RWPE2 (cell line): ENCODE results near the gene TIMM50.

ENCODE experiments used
- ATAC-seq: fragments of 200-7000 bp; cut with Tn5 transposase; 3 replicates; pipeline ENCODE4 v1.9.1; 2021; ENCODE audit warnings: low read depth
- DNase-seq: peaks from one replicate; pipeline ENCODE4 v3.0.0-alpha.2; 2020; ENCODE audit warnings: low spot score
- H3K27ac ChIP-seq: fragments of 450-650 bp; 2 replicates; pipeline ENCODE4 v1.5.1; 2017; ENCODE audit warnings: mild to moderate bottlenecking; ENCODE audit not compliant: poor library complexity, severe bottlenecking
- H3K27me3 ChIP-seq: fragments of 250-450 bp; sonication (Bioruptor Pico); 2 replicates; pipeline ENCODE4 v1.5.1; 2021; ENCODE audit warnings: mild to moderate bottlenecking, moderate library complexity; ENCODE audit not compliant: insufficient read depth, poor library complexity, severe bottlenecking
- H3K36me3 ChIP-seq: fragments of 250-450 bp; sonication (Bioruptor Pico); 2 replicates; pipeline ENCODE4 v1.5.1; 2020; ENCODE audit warnings: low read depth, mild to moderate bottlenecking, moderate library complexity
- H3K4me1 ChIP-seq: fragments of 250-450 bp; sonication (Bioruptor Pico); 2 replicates; pipeline ENCODE4 v1.5.1; 2021; ENCODE audit warnings: mild to moderate bottlenecking, moderate library complexity; ENCODE audit not compliant: insufficient read depth, poor library complexity, severe bottlenecking
- H3K4me3 ChIP-seq: fragments of 250-450 bp; sonication (Bioruptor Pico); 2 replicates; pipeline ENCODE4 v1.5.1; 2021; ENCODE audit warnings: mild to moderate bottlenecking, moderate library complexity; ENCODE audit not compliant: severe bottlenecking
- H3K9me3 ChIP-seq: fragments of 250-450 bp; sonication (Bioruptor Pico); 2 replicates; pipeline ENCODE4 v1.5.1; 2021; ENCODE audit warnings: mild to moderate bottlenecking, moderate library complexity; ENCODE audit not compliant: severe bottlenecking
- CTCF ChIP-seq: fragments of 450-650 bp; IDR thresholded peaks from one replicate; pipeline ENCODE4 v1.5.1; 2017; ENCODE audit warnings: mild to moderate bottlenecking, moderate library complexity; ENCODE audit not compliant: poor library complexity, severe bottlenecking

Gene TIMM50

GRCh38 chr19:39520541-39521484 is 40.2 kb downstream of the TIMM50 start:
- H3K27me3 ChIP-seq, result peaks cover 7% of the 10 kb centered on the region
- H3K9me3 ChIP-seq, result no peaks in the 10 kb centered on the region
- H3K4me1 ChIP-seq, result no peaks in the 10 kb centered on the region
- ATAC-seq, result no peak
- no peak for TF ChIP-seq CTCF
- no peak overlapping the region for H3K27ac ChIP-seq
- no peak for DNase-seq
- H3K4me3 ChIP-seq, result no peak overlapping the region
- H3K36me3 ChIP-seq, result no peaks in the 10 kb centered on the region

- Histone ChIP-seq H3K4me1 (no peaks in the 10 kb centered on the region), H3K4me3 (no peak overlapping the region), H3K9me3 (no peaks in the 10 kb centered on the region), H3K36me3 (no peaks in the 10 kb centered on the region), H3K27ac (no peak overlapping the region), H3K27me3 (no peaks in the 10 kb centered on the region)
- DNase-seq (no peak), ATAC-seq (no peak)
- TF ChIP-seq CTCF, result no peak
These were observed 43.9 kb downstream of the TIMM50 start for GRCh38 chr19:39524495-39524894.

- DNase-seq, result no peak
- ATAC-seq, result no peak
- Histone ChIP-seq H3K27ac (no peak overlapping the region), H3K9me3 (no peaks in the 10 kb centered on the region), H3K4me1 (no peaks in the 10 kb centered on the region), H3K36me3 (no peaks in the 10 kb centered on the region), H3K4me3 (no peak overlapping the region), H3K27me3 (no peaks in the 10 kb centered on the region)
- no peak for TF ChIP-seq CTCF
These were observed 44.6 kb downstream of the TIMM50 start for GRCh38 chr19:39525205-39525604.

- no peak for DNase-seq
- no peaks in the 10 kb centered on the region for H3K36me3 ChIP-seq
- no peak for TF ChIP-seq CTCF
- H3K27ac ChIP-seq, result peak overlapping the region; percentile 22
- no peaks in the 10 kb centered on the region for H3K27me3 ChIP-seq
- no peak for ATAC-seq
- peaks cover 4% of the 10 kb centered on the region for H3K4me1 ChIP-seq
- peak overlapping the region; percentile 80 for H3K4me3 ChIP-seq
- no peaks in the 10 kb centered on the region for H3K9me3 ChIP-seq
These were observed 51.2 kb downstream of the TIMM50 start for GRCh38 chr19:39531834-39532232.
